GM23338 (cell line): ENCODE measurements around the gene F7. TPM values are rescaled to one million over a fixed set of nuclear protein-coding genes. Genes with fewer than 3 reads are reported as not detected.

Experiments used
- ATAC-seq: fragments of 200-7000 bp; cut with Tn5 transposase; 3 replicates; pipeline ENCODE4 v1.9.1; 2020
- DNase-seq: peaks from one replicate; pipeline ENCODE4 v3.0.0-alpha.2; 2015; ENCODE audit warnings: low spot score
- H2AFZ ChIP-seq: fragments of 200-600 bp; sonication (generic); 2 replicates; pipeline ENCODE4 v1.8.0; 2016; ENCODE audit warnings: antibody characterized with exemption, mild to moderate bottlenecking, moderate library complexity
- H3F3A ChIP-seq: fragments of 200-600 bp; sonication (generic); replicated peaks from 2 replicates; pipeline ENCODE4 v1.8.0; 2017; ENCODE audit warnings: antibody characterized with exemption, mixed run types, low read depth
- H3K27ac ChIP-seq: fragments of 200-600 bp; sonication (generic); 2 replicates; pipeline ENCODE4 v1.6.1; 2016; ENCODE audit warnings: low read depth
- H3K27me3 ChIP-seq: fragments of 200-600 bp; sonication (generic); 2 replicates; pipeline ENCODE4 v1.8.0; 2016; ENCODE audit warnings: mild to moderate bottlenecking, mixed run types, moderate library complexity; ENCODE audit not compliant: insufficient read depth
- H3K36me3 ChIP-seq: fragments of 200-600 bp; sonication (generic); 2 replicates; pipeline ENCODE4 v1.8.0; 2016; ENCODE audit warnings: mild to moderate bottlenecking; ENCODE audit not compliant: insufficient read depth
- H3K4me1 ChIP-seq: fragments of 200-600 bp; sonication (generic); 2 replicates; pipeline ENCODE4 v1.8.0; 2016; ENCODE audit warnings: mild to moderate bottlenecking, moderate library complexity; ENCODE audit not compliant: insufficient read depth
- H3K4me2 ChIP-seq: fragments of 200-600 bp; sonication (generic); 2 replicates; pipeline ENCODE4 v1.7.1; 2017; ENCODE audit warnings: mixed run types
- H3K4me3 ChIP-seq: fragments of 200-600 bp; sonication (generic); 2 replicates; pipeline ENCODE4 v1.6.1; 2016; ENCODE audit warnings: mixed run types
- H3K79me2 ChIP-seq: fragments of 200-600 bp; sonication (generic); replicated peaks from 2 replicates; pipeline ENCODE4 v1.8.0; 2017; ENCODE audit warnings: mild to moderate bottlenecking; ENCODE audit not compliant: insufficient read depth
- H3K9me2 ChIP-seq: fragments of 200-600 bp; sonication (generic); 2 replicates; pipeline ENCODE4 v1.8.0; 2017; ENCODE audit not compliant: insufficient read depth
- H4K20me1 ChIP-seq: fragments of 200-600 bp; sonication (generic); replicated peaks from 2 replicates; pipeline ENCODE4 v1.8.0; 2017; ENCODE audit warnings: mild to moderate bottlenecking; ENCODE audit not compliant: insufficient read depth
- H3K27ac Mint-ChIP-seq: 2 replicates; pipeline ENCODE4 v1.8.0; 2020; ENCODE audit warnings: inconsistent platforms, mild to moderate bottlenecking, moderate library complexity, mixed read lengths
- H3K27me3 Mint-ChIP-seq: 3 replicates; pipeline ENCODE4 v1.8.0; 2022; ENCODE audit warnings: low read depth, mild to moderate bottlenecking, moderate library complexity, mixed read lengths, inconsistent platforms; ENCODE audit not compliant: insufficient read depth, poor library complexity
- H3K36me3 Mint-ChIP-seq: 3 replicates; pipeline ENCODE4 v1.8.0; 2021; ENCODE audit warnings: low read depth, mild to moderate bottlenecking, inconsistent platforms, moderate library complexity, mixed read lengths
- H3K4me1 Mint-ChIP-seq: 3 replicates; pipeline ENCODE4 v1.8.0; 2020; ENCODE audit warnings: mild to moderate bottlenecking, inconsistent platforms, mixed read lengths
- H3K4me3 Mint-ChIP-seq: 3 replicates; pipeline ENCODE4 v1.8.0; 2021; ENCODE audit warnings: moderate library complexity, mild to moderate bottlenecking, inconsistent platforms, mixed read lengths
- H3K9me3 Mint-ChIP-seq: 3 replicates; pipeline ENCODE4 v1.8.0; 2020; ENCODE audit warnings: moderate library complexity, mild to moderate bottlenecking, inconsistent platforms, mixed read lengths
- NANOG ChIP-seq: IDR thresholded peaks from 2 replicates; pipeline ENCODE4 v1.6.1; 2016; ENCODE audit warnings: antibody characterized with exemption, borderline replicate concordance
- REST ChIP-seq: IDR thresholded peaks from one replicate; pipeline ENCODE4 v1.6.1; 2018; ENCODE audit warnings: antibody characterized with exemption; ENCODE audit not compliant: unreplicated experiment
- STAT1 ChIP-seq: IDR thresholded peaks from one replicate; pipeline ENCODE4 v1.6.1; 2016; ENCODE audit warnings: antibody characterized with exemption; ENCODE audit not compliant: unreplicated experiment
- ZNF331 ChIP-seq: fragments of 250-450 bp; sonication (Bioruptor Pico); IDR thresholded peaks from 2 replicates; pipeline ENCODE4 v1.5.0; 2020; ENCODE audit warnings: low read depth, mild to moderate bottlenecking, moderate library complexity
- ZNF462 ChIP-seq: fragments of 250-450 bp; sonication (Bioruptor Pico); IDR thresholded peaks from 2 replicates; pipeline ENCODE4 v1.5.0; 2020; ENCODE audit warnings: mild to moderate bottlenecking, moderate library complexity
- polyA plus RNA-seq: library from polyadenylated mRNA; unstranded; fragments of >200 nt; fragmentation: Nextera tagmentation; extraction: Ambion mirVana; gene quantifications from 2 replicates; pipeline ENCODE4 v1.2.1, GENCODE V29; 2016
- total RNA-seq: library from RNA; depleted of rRNA; stranded (reverse); fragments of >200 nt; shearing (Covaris generic); gene quantifications from 2 replicates; pipeline ENCODE4 v1.2.3, GENCODE V29; 2014

F7 gene
- total and polyA plus RNA-seq, 2 experiments from 2014 or later: 0.16 to 0.24 TPM

- TF ChIP-seq ZNF462 (no peak), STAT1 (no peak), NANOG (no peak), REST (no peak)
These were observed 41.6 kb downstream of the F7 start (continued) for GRCh38 chr13:113147206-113147605.

GRCh38 chr13:113148407-113148806, 42.8 kb downstream of the F7 start:
- H3K4me3 ChIP-seq: no peak overlapping the region
- DNase-seq (no peak), ATAC-seq (no peak)
- Mint-ChIP-seq H3K9me3 (no peaks in the 10 kb centered on the region), H3K27me3 (peaks cover 23% of the 10 kb centered on the region), H3K4me1 (peaks cover 10% of the 10 kb centered on the region), H3K27ac (no peak overlapping the region), H3K36me3 (no peaks in the 10 kb centered on the region; the same call in 2 of the 3 replicates), H3K4me3 (no peak overlapping the region)
- H3K9me2 ChIP-seq: no peaks in the 10 kb centered on the region
- H3K36me3 ChIP-seq: no peaks in the 10 kb centered on the region
- H3F3A ChIP-seq: peaks cover 9% of the 10 kb centered on the region
- H3K27ac ChIP-seq: no peak overlapping the region
- H3K4me2 ChIP-seq: no peak overlapping the region
- 0 out of 2 replicates have a peak, but pooled peaks cover 4% of the 10 kb centered on the region for H3K4me1 ChIP-seq
- H3K79me2 ChIP-seq: no peaks in the 10 kb centered on the region
- H2AFZ ChIP-seq: no peak overlapping the region
- H4K20me1 ChIP-seq: no peaks in the 10 kb centered on the region
- peaks cover 18% of the 10 kb centered on the region for H3K27me3 ChIP-seq
- TF ChIP-seq REST: no peak
- no peak for TF ChIP-seq ZNF331 (CRISPR knock-in tag)
